ENCODE data around the gene KIF26B.

- TF ChIP-seq ELF4 (CRISPR knock-in tag; IDR thresholded peaks at IDR 0.05; ENCODE audit: low read depth) = no peak
- TF ChIP-seq CTCF (IDR thresholded peaks at IDR 0.05) = no peak
- no peak for TF ChIP-seq IRF2 (CRISPR knock-in tag; IDR thresholded peaks at IDR 0.05; ENCODE audit: borderline replicate concordance, low read depth)
- no peak for TF ChIP-seq CREB1 (CRISPR knock-in tag; IDR thresholded peaks at IDR 0.05)
- TF ChIP-seq MLX (CRISPR knock-in tag; IDR thresholded peaks at IDR 0.05) = no peak
- no peak for TF ChIP-seq NFYB (CRISPR knock-in tag; conservative IDR thresholded peaks at IDR 0.05; ENCODE audit: low read depth)
- no peak for TF ChIP-seq USF1 (CRISPR knock-in tag; IDR thresholded peaks at IDR 0.05)
- TF ChIP-seq ZNF396 (CRISPR knock-in tag; IDR thresholded peaks at IDR 0.05; ENCODE audit: borderline replicate concordance) = no peak
Observed at GRCh38 chr1:245201201-245201600, 46.4 kb downstream of the KIF26B start.
